Gastrocnemius medialis (tissue), 4 donors: Measurements from ENCODE around the gene AUTS2. TPM values are rescaled to one million over a fixed set of nuclear protein-coding genes. Genes with fewer than 3 reads are reported as not detected.

Experiments
- ATAC-seq, 2 donors: fragments of 150-250 bp; one replicate each; pipeline ENCODE4 v1.9.1; 2016
- DNase-seq, 2 donors: peaks; one replicate each; pipeline ENCODE4 v3.0.0-alpha.2; 2019
- H3K27ac ChIP-seq, 4 donors: fragments of 200-600 bp; sonication (generic); 1 replicate in 1 of 4; 2 replicates in 3 of 4; pipeline ENCODE4 v1.5.1; 2016 to 2018; ENCODE audit warnings: mild to moderate bottlenecking in 2 of 4, moderate library complexity in 1 of 4
- H3K27me3 ChIP-seq, 3 donors: fragments of 200-600 bp; sonication (generic) in 2 of 3; 1 replicate in 1 of 3; 2 replicates in 2 of 3; pipeline versions ENCODE4 v1.5.1 to v1.6.0; 2016 to 2019; ENCODE audit warnings: mild to moderate bottlenecking in 1 of 3, moderate library complexity in 1 of 3
- H3K36me3 ChIP-seq, 2 donors: fragments of 200-600 bp; sonication (generic) in 1 of 2; one replicate each; pipeline ENCODE4 v1.5.1; 2017 to 2018
- H3K4me1 ChIP-seq, 2 donors: fragments of 200-600 bp; sonication (generic) in 1 of 2; one replicate each; pipeline ENCODE4 v1.5.1; 2016 to 2017; ENCODE audit warnings: mild to moderate bottlenecking in 2 of 2
- H3K4me3 ChIP-seq, 4 donors: fragments of 200-600 bp; sonication (generic) in 3 of 4; 1 replicate in 1 of 4; 2 replicates in 3 of 4; pipeline ENCODE4 v1.5.1; 2016 to 2019; ENCODE audit warnings: mild to moderate bottlenecking in 2 of 4
- H3K9me3 ChIP-seq, 3 donors: fragments of 200-600 bp; sonication (generic) in 2 of 3; 1 replicate in 1 of 3; 2 replicates in 2 of 3; pipeline ENCODE4 v1.5.1; 2016 to 2019
- CTCF ChIP-seq, 5 experiments: fragments of 450-650 bp in 3 of 5; fragments of 200-600 bp in 2 of 5; sonication (generic) in 2 of 5; IDR thresholded peaks in 4 of 5; conservative IDR thresholded peaks in 1 of 5; 1 replicate in 4 of 5; 2 replicates in 1 of 5; pipeline ENCODE4 v1.5.1; 2016 to 2019; ENCODE audit warnings: antibody characterized with exemption in 5 of 5, mild to moderate bottlenecking in 3 of 5, moderate library complexity in 3 of 5
- POLR2A ChIP-seq, 2 donors: fragments of 450-650 bp; IDR thresholded peaks; one replicate each; pipeline ENCODE4 v1.6.1; 2017; ENCODE audit warnings: antibody characterized with exemption in 2 of 2, mild to moderate bottlenecking in 2 of 2, moderate library complexity in 2 of 2
- in situ Hi-C, 4 donors: fragments of 200-750 bp; cut with MboI; loops; one replicate each; pipeline versions ENCODE4 v1.15.0 to v1.8.0; 2017; ENCODE audit warnings: low sequenced_read_pairs in 4 of 4
- intact Hi-C: fragments of 100-400 bp; cut with DNase I; formaldehyde crosslinking; loops from one replicate; pipeline ENCODE4 v1.15.1; 2023; ENCODE audit warnings: low total_unique reads
- total RNA-seq, 4 donors: library from RNA; depleted of rRNA; stranded (reverse); fragments of >200 nt; gene quantifications; one replicate each; pipeline versions ENCODE4 v1.1.0 to v1.2.3, GENCODE V29; 2016

Gene AUTS2
- total RNA-seq, 4 donors from 2014 or later: 2.5 to 16.2 (median 8.5) TPM

- in situ Hi-C loops (no loop called here), intact Hi-C loops (no loop called here)
- DNase-seq: no peak
- Histone ChIP-seq H3K4me1 (no peaks in the 10 kb centered on the region), H3K36me3 (no peaks in the 10 kb centered on the region), H3K9me3 (no peaks in the 10 kb centered on the region), H3K27me3 (no peaks in the 10 kb centered on the region), H3K4me3 (no peak overlapping the region), H3K27ac (no peak overlapping the region)
- TF ChIP-seq CTCF (IDR thresholded peaks at IDR 0.05 in 4 of 5, conservative IDR thresholded peaks at IDR 0.05 in 1 of 5): no peak
- no peak for TF ChIP-seq POLR2A (IDR thresholded peaks at IDR 0.05)
- ATAC-seq: no peak
Measured at GRCh38 chr7:70474639-70475234, 876.5 kb downstream of the AUTS2 start.

GRCh38 chr7:70477036-70478010, 879.0 kb downstream of the AUTS2 start:
- in situ Hi-C loops (no loop called here), intact Hi-C loops (no loop called here)
- no peak for ATAC-seq
- H3K27ac ChIP-seq: no peak overlapping the region
- H3K9me3 ChIP-seq: no peaks in the 10 kb centered on the region
- DNase-seq: no peak
- no peak overlapping the region for H3K4me3 ChIP-seq
- TF ChIP-seq POLR2A (IDR thresholded peaks at IDR 0.05) (no peak), CTCF (IDR thresholded peaks at IDR 0.05 in 4 of 5, conservative IDR thresholded peaks at IDR 0.05 in 1 of 5) (no peak)
- H3K27me3 ChIP-seq: no peaks in the 10 kb centered on the region
- no peaks in the 10 kb centered on the region for H3K36me3 ChIP-seq
- H3K4me1 ChIP-seq: no peaks in the 10 kb centered on the region

- Histone ChIP-seq H3K9me3 (no peaks in the 10 kb centered on the region), H3K36me3 (no peaks in the 10 kb centered on the region), H3K27me3 (no peaks in the 10 kb centered on the region), H3K27ac (no peak overlapping the region), H3K4me3 (no peak overlapping the region), H3K4me1 (no peaks in the 10 kb centered on the region)
- ATAC-seq (no peak), DNase-seq (no peak)
- in situ Hi-C loops (no loop called here), intact Hi-C loops (no loop called here)
- TF ChIP-seq CTCF (IDR thresholded peaks at IDR 0.05 in 4 of 5, conservative IDR thresholded peaks at IDR 0.05 in 1 of 5) (no peak), POLR2A (IDR thresholded peaks at IDR 0.05) (no peak)
Measured at GRCh38 chr7:70479153-70480021, 881.1 kb downstream of the AUTS2 start.

GRCh38 chr7:70480927-70481569, 882.8 kb downstream of the AUTS2 start:
- Histone ChIP-seq H3K36me3 (no peaks in the 10 kb centered on the region), H3K9me3 (no peaks in the 10 kb centered on the region), H3K27ac (no peak overlapping the region), H3K4me1 (no peaks in the 10 kb centered on the region), H3K4me3 (no peak overlapping the region), H3K27me3 (no peaks in the 10 kb centered on the region)
- intact Hi-C loops: no loop called here
- DNase-seq (no peak), ATAC-seq (no peak)
- TF ChIP-seq CTCF (IDR thresholded peaks at IDR 0.05 in 4 of 5, conservative IDR thresholded peaks at IDR 0.05 in 1 of 5) (no peak), POLR2A (IDR thresholded peaks at IDR 0.05) (no peak)
- in situ Hi-C loops: no loop called here
